ENCODE results near the gene DLG2.

GRCh38 chr11:83456075-83456474 lies 2171.1 kb downstream of the DLG2 start:
- TF ChIP-seq CTCF (IDR thresholded peaks at IDR 0.05) (no peak), POLR2A (IDR thresholded peaks at IDR 0.05) (no peak)

Measured in uterus (tissue), 2 donors.